HG03565 (cell line): ENCODE measurements around the gene SRRD.
"Not testable (repeated sequence)": the region's sequence is repeated elsewhere in the genome, so short reads cannot be mapped to it uniquely, and the experiment has no call there.

ENCODE experiments used
- ATAC-seq: cut with Tn5 transposase; IDR thresholded peaks from one replicate; pipeline ENCODE4 v1.9.1; 2021; ENCODE audit warnings: mild to moderate bottlenecking, moderate library complexity; ENCODE audit not compliant: unreplicated experiment

Gene SRRD, protein sequence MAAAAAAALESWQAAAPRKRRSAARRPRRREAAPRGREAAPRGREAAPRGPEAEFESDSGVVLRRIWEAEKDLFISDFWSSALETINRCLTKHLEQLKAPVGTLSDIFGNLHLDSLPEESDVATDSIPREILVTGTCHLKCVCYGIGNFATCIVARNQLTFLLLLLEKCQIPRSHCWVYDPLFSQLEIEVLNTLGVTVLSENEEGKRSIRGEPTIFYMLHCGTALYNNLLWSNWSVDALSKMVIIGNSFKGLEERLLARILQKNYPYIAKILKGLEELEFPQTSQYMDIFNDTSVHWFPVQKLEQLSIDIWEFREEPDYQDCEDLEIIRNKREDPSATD

GRCh38 chr22:26483439-26484359 lies at the start of gene SRRD, which contains the start of gene HPS4:
Gene SRRD, plus strand, starts transcription at chr22:26483877. Its CDS starts 14 bp downstream, at chr22:26483891.
Gene HPS4, minus strand, starts transcription at chr22:26483783. Its CDS starts 2,021 bp downstream, at chr22:26481762.
- ATAC-seq: peak; percentile 56

GRCh38 chr22:26435327-26436093 lies 48.2 kb upstream of the SRRD start:
- ATAC-seq: no peak

DNA sequence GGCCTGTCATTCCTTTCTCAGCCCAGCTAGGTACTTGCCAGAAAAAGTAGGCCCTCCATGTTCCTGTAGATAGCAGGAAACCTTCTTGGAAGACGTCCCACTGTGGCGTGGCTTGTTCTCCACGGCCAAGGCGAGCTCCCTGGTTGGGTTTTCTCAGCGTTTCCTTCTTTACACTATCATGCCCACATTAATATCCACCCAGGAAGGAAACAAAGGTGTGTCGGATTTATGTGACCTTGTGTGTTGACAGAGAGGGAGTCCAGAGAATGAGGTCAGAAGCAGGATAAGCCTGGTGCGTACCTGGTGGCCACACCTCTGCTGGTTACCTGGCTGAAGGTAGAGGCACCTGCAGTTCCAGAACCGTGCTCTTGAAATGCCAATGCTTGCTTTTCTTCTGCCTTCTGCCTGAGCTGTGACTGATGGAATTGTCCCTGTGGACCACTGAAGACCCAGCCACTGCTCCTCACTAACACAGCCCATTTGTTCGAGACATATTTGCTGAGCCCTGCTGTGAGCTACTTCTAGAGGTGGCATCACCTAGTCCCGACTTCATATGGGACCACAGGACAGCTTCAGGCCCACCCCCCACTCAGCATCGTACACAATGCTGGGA lies 46.7 kb upstream of the SRRD start:
- no peak for ATAC-seq

DNA sequence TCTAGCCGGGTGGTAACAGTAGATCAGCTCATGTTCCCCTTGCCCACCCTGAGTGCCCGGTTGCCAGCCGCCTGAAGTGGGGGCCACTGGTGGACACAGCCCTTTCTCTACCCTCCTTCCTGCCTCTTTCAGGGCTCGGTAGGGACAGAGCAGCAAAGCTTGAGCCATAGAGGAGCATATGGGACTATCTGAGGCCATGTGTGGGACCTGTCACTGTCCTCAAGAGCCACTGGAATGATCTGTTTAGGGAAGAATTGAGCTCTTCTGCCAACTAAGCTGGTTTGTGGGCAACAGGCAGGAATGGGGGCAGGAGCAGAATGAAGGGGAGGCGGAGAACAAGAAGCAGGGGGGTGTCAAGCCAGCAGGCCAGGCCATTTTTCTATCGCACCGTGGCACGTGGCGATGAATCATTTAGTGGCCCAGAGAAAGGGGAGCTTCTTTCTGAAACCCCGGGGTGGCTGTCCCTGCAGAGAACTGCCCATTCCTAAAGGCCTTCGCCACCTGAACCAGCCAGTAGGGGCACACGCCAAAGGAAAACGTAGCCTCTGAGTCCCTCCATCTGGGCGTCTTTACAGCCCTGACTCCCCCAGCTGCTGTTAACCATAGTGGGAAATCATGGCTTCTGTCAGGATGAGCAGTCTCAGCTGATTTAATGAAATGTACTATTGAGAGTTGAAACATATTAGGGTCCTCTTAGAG lies 45.8 kb upstream of the SRRD start:
- no peak for ATAC-seq

GRCh38 chr22:26438776-26439175 lies 44.9 kb upstream of the SRRD start:
- not testable (repeated sequence) for ATAC-seq

DNA sequence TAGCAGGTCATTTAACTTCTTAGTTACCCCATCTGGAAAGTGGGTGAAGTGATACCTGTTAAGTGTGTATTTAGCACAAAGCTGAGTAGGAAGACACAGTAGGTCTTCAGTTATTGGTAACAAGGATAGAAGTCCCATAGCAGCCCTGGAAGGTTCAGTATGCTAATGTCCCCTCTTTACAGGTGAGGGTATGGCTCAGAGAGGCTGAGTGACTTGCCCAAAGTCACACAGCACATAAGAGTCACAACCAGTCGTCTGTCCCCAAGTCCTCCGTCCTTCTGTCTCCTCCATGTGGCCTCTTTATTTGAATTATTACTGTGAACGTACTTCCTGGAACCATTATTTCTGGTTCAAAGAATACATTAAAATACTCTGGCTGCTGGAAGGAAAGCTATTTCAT lies 44.1 kb upstream of the SRRD start:
- ATAC-seq: no peak

GRCh38 chr22:26442086-26442756 lies 41.5 kb upstream of the SRRD start:
- no peak for ATAC-seq

DNA sequence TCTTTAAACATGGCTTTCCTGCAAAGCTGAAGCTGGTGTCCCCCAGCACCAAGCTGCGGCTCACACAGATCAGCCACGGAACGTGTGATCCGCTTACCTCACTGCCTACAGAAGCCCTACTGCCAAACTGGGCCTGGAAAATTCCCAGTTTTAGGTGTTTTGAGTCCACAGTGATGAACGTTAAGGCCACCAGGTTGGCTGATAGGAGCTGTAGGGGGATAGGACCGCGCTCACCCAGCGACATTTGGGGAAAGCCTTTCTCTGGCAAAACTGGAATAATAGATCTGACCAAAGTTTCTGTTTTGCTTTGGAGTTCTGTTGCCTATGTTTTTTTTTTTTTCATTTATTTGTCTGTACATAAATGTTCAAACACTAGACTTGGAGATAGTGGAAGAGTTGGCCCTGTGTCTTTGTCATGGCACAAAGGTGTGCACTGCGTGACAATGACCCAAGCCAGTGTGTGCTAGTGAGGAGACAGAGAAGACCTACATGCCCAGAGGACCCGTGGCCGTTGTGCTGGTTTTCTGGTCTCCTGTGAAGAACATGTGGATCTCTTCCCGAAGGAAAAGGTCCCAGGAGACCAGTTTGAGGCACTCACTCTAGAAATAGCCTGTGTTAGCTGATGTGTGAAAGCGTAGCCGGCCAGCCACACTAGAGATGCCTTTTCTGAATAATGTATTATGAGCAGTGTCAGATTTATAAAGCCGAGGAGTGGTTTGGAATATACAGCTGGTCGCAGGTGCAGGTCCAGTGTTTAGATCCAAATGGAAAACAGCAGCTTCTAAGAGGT lies 39.6 kb upstream of the SRRD start:
- ATAC-seq: no peak

DNA sequence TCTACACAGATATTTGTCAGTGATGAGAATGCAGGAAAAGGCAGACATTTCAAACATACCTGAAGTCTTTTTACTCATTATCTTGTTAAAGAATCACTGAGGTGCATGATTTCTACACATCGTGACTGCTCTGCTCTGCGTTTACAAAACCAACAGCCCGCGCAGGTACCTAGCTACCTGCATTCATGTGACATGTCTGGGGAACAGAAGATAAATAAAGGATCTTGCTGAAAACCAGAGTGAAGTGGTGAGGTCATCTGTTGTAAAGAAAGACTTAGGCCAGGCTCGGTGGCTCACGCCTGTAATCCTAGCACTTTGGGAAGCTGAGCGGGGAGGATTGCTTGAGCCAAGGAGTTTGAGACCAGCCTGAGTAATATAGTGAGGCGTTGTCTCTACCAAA lies 38.9 kb upstream of the SRRD start:
- ATAC-seq: no peak

DNA sequence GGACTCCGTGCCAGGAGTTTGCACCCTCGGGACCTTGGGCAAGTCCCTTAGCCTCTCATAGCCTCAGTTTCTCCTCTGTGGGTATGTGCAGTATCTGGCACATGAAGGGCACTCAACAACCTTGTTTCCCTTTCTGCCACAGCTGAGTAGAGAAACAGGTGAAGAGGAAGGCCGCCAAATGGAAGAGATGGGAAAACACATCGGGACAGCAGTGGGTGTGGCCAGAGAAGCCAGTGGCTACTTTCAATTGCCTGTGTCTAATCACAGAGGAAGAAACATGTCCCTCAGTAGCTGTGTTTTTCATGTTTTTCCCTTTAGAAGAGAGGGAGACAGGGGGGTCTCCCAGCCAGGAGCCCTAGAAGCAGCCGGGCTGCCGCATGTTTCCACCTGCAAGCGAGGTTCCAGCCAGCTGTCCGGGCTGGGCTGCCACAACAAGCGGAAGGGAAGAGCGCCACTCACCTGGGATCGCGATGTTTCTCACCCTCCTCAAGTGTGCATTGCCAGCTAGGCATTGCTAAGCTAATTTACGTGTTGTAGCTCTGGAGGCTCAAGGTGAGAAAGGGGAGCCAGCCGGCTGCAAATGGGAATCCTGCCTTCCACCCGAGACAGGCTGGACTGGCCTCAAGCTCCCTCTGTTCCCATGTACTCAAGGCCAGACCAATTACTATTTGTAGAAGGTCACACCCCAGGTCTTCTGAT lies 38.0 kb upstream of the SRRD start:
- no peak for ATAC-seq

- no peak for ATAC-seq
Observed at GRCh38 chr22:26446808-26447515, 36.7 kb upstream of the SRRD start.

DNA sequence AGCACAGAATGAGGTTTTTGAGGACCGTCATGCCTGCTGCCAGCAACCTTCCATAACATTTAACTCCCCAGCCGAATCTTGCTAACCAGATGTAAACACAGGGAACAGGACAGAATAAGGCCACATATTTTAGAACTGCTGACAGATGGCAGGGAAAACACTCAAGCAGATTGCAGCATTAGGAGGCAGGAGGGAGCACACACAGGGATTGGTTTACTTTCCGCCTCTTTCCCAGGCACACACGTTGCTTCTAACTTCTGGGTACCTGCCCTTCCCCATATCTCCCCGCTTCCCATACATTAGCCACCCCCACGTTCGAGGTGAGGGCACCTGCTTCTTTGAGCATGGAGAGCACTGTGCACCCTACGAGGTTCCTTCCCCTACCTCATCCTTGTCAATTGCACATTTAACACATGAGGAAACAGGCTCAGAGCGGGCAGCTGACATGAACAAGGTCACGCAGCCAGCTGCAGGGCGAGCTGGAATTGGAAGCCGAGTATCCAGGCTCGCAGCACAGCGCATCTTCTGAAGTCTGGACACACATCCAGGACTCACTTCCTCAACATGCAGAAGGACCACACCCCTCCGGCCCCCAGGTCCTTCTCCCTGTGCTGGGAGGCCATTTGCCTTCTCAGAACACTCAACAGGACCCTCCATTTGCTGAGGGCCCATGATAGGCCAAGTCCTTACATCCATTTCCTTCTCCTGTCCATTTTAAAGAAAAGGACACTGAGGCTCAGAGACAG lies 35.9 kb upstream of the SRRD start:
- ATAC-seq: no peak

DNA sequence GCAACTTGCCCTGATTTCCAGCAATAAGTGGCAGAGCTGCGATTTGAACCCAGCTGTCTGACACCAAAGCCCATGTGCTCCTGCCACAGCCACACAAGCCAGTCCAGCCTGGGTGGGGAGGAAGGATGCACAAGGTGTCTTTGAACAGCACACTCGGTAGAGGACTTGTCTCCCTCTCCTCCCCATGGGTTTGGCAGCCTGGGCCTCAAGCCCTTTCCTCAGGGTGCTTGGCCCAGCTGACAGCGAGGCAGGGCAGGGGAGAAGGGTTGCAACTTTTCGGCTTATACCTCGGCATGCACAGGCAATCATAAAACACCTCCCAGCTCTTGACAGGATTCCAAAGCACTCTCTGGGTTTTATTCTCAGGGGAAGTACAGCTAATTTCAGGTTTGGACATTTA lies 35.3 kb upstream of the SRRD start:
- ATAC-seq: no peak

DNA sequence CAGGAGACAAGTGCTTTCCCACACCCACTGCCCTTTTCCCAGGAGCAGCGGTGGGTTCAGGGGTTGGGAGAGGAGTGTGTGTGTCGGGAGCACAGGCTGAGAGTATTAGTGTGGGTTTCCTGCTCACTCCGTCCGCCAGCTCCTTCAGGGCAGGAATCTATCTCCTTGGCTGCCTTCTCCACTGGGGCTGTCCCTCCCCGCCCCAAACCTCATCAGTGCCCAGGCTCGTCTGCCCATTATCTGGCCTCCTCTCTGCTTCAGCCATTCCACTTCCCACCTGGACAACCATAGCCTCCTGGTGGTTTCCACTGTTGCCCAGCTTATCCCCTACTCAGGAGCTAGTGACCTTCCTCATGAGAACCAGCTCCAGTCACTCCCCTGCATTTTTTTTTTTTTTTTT lies 34.7 kb upstream of the SRRD start:
- no peak for ATAC-seq

DNA sequence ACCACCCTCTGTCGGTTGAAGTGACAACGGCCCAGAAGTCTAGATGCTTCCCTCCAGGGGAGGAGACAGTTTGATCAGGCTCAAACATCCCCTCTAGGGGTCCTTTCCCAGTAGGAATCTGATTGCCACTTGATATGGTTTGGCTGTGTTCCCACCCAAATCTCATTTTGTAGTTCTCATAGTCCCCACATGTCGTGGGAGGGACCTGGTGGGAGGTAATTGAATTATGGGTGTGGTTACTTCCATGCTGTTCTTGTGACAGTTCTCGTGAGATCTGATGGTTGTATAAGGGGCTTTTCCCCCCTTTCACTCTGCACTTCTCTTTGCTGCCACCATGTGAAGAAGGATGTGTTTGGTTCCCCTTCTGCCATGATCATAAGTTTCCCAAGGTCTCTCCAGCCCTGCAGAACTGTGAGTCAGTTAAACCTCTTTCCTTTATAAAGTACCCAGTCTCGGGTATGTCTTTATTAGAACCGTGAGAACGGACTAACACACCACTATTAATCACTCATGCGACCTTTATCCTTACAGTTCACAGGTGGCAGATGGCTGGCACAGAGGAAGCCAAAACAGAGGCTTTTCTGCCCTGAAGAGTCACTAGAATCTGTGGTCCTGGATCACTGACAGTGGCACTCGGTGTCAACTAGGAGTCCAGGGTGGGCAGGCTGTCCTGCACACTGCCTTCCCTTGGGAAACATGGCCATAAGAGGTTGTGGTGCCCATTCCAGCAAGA lies 33.1 kb upstream of the SRRD start:
- no peak for ATAC-seq
